SW 1271 (cell line): ENCODE measurements around the gene UNC119B.

Experiments used
- DNase-seq, 2 experiments: peaks; one replicate each; lab custom pipeline; 2025; lab: John Stamatoyannopoulos, UW

The UNC119B gene

GRCh38 chr12:120739821-120740613 is 29.8 kb downstream of the UNC119B start:
- DNase-seq, result no peak

- DNase-seq, result no peak
These were observed 30.6 kb downstream of the UNC119B start for GRCh38 chr12:120740871-120741270.

GRCh38 chr12:120741476-120742421 is 31.5 kb downstream of the UNC119B start:
- DNase-seq, result no peak

GRCh38 chr12:120744922-120745493 is 34.8 kb downstream of the UNC119B start:
- no peak for DNase-seq

GRCh38 chr12:120748242-120748641 is 38.0 kb downstream of the UNC119B start:
- no peak for DNase-seq

GRCh38 chr12:120749256-120749655 is 39.0 kb downstream of the UNC119B start:
- DNase-seq, result no peak

GRCh38 chr12:120750806-120751205 is 40.5 kb downstream of the UNC119B start:
- no peak for DNase-seq

- DNase-seq, result no peak
These were observed 41.1 kb downstream of the UNC119B start for GRCh38 chr12:120751389-120751788.

- no peak for DNase-seq
These were observed 44.5 kb downstream of the UNC119B start for GRCh38 chr12:120754792-120755191.

- no peak for DNase-seq
These were observed 45.0 kb downstream of the UNC119B start for GRCh38 chr12:120755269-120755668.

GRCh38 chr12:120757226-120757742 is 47.0 kb downstream of the UNC119B start:
- DNase-seq, result no peak

GRCh38 chr12:120757949-120758348 is 47.7 kb downstream of the UNC119B start:
- no peak for DNase-seq

GRCh38 chr12:120758798-120759590 is 48.7 kb downstream of the UNC119B start:
- DNase-seq, result no peak

- DNase-seq, result no peak
These were observed 49.5 kb downstream of the UNC119B start for GRCh38 chr12:120759591-120760348.

- no peak for DNase-seq
These were observed 50.3 kb downstream of the UNC119B start for GRCh38 chr12:120760349-120761254.

- no peak for DNase-seq
These were observed 51.3 kb downstream of the UNC119B start for GRCh38 chr12:120761519-120761934.

- DNase-seq, result no peak
These were observed 51.8 kb downstream of the UNC119B start for GRCh38 chr12:120762086-120762485.

- no peak for DNase-seq
These were observed 53.0 kb downstream of the UNC119B start for GRCh38 chr12:120763250-120763649.

- DNase-seq, result no peak
These were observed 54.6 kb downstream of the UNC119B start for GRCh38 chr12:120764816-120765215.

GRCh38 chr12:120766566-120766965 is 56.3 kb downstream of the UNC119B start:
- DNase-seq, result no peak
